Heart right ventricle (tissue), 16 donors: ENCODE data around the gene RAB27B. TPM values are rescaled to one million over a fixed set of nuclear protein-coding genes. Genes with fewer than 3 reads are reported as not detected.

Experiments
- ATAC-seq, 8 donors: fragments of 200-7000 bp; cut with Tn5 transposase; one replicate each; pipeline ENCODE4 v1.9.1; 2020; ENCODE audit warnings: mild to moderate bottlenecking in 8 of 8, moderate library complexity in 8 of 8, moderate number of reproducible peaks in 1 of 8
- DNase-seq, 2 donors: peaks; one replicate each; pipeline ENCODE4 v3.0.0-alpha.2; 2020
- H3K27ac ChIP-seq, 10 donors: fragments of 200-600 bp; sonication (generic) in 2 of 10; one replicate each; pipeline versions ENCODE4 v1.5.0 to v1.8.0; 2020 to 2022; ENCODE audit warnings: mild to moderate bottlenecking in 3 of 10
- H3K27me3 ChIP-seq, 7 donors: fragments of 200-600 bp; one replicate each; pipeline ENCODE4 v1.8.0; 2021 to 2022; ENCODE audit warnings: mild to moderate bottlenecking in 2 of 7
- H3K36me3 ChIP-seq, 9 donors: fragments of 200-600 bp; sonication (generic) in 1 of 9; one replicate each; pipeline versions ENCODE4 v1.5.0 to v1.8.0; 2020 to 2022; ENCODE audit warnings: mild to moderate bottlenecking in 2 of 9
- H3K4me1 ChIP-seq, 9 donors: fragments of 200-600 bp; sonication (generic) in 1 of 9; one replicate each; pipeline versions ENCODE4 v1.5.0 to v1.8.0; 2020 to 2022; ENCODE audit warnings: mild to moderate bottlenecking in 4 of 9
- H3K4me3 ChIP-seq, 10 donors: fragments of 200-600 bp; sonication (generic) in 2 of 10; one replicate each; pipeline versions ENCODE4 v1.5.0 to v1.8.0; 2020 to 2022; ENCODE audit warnings: mild to moderate bottlenecking in 7 of 10, moderate library complexity in 2 of 10
- H3K9me3 ChIP-seq, 11 donors: fragments of 200-600 bp in 10 of 11; sonication (generic) in 2 of 11; one replicate each; pipeline versions ENCODE4 v1.5.0 to v1.8.0; 2013 to 2022; ENCODE audit warnings: mild to moderate bottlenecking in 2 of 11, control low read depth in 1 of 11, moderate library complexity in 1 of 11
- WGBS, 2 donors: extraction: QIAGEN DNeasy Blood & Tissue Kit; methylation state at CpG; one replicate each; pipeline ENCODE4 v1.1.7; 2013; ENCODE audit warnings: inconsistent platforms in 1 of 2; 5-methylcytosine and 5-hydroxymethylcytosine counted together
- intact Hi-C, 10 donors: fragments of 100-400 bp; cut with DNase I; formaldehyde crosslinking; loops; one replicate each; pipeline versions ENCODE4 v1.11.1 to v1.14.2; 2022
- polyA plus RNA-seq, 2 donors: library from polyadenylated mRNA; stranded (reverse); fragments of 200-250 nt; gene quantifications; one replicate each; pipeline ENCODE4 v1.2.3, GENCODE V29; 2013
- total RNA-seq, 10 donors: library from RNA; stranded (reverse); fragmentation: NEBNext Ultra II Directional in 3 of 10; extraction: Animal tissue kit (Norgen Biotek cat#: 25700) in 3 of 10; gene quantifications; one replicate each; pipeline versions ENCODE4 v1.2.1 to v1.2.4, GENCODE V29; 2021 to 2023
- TF ChIP-seq, protein P1 (sequence below), 9 donors: fragments of 200-600 bp; sonication (generic) in 2 of 9; IDR thresholded peaks; one replicate each; pipeline versions ENCODE4 v1.5.0 to v1.8.0; 2021 to 2022; ENCODE audit warnings: antibody characterized with exemption in 9 of 9, mild to moderate bottlenecking in 5 of 9, moderate library complexity in 1 of 9
- donor health status: Arrhythmogenic right ventricular cardiomyopathy.
- donor health status: ischemic (EF 13 %, LVEDD 7.1; RV severe dilation, severe dysfunction).
- donor health status: healthy with polysubstance abuse.
- donor health status: DM: no; HTN: yes; CAD: no.
- donor health status: DM: no; HTN: no; CAD: no.
- donor health status: ischemic (EF 25% LVEDD 6.9; RV normal size, moderate dysfunction).
- donor health status: ischemic (EF 25% LVEDD 5.7; RV mildly dilated, moderate dysfunction).
- donor health status: healthy.
- donor health status: DM: yes; HTN: yes; CAD: no.
- donor health status: Ischemic cardiomyopathy.
- donor health status: ischemic (EF 35%, LVEDD 5.7; RV mildly dilated, moderate dysfunction).
- donor health status: nonischemic (EF 11% LVEDD 7.7; RV severe dilation, severe dysfunction).
- donor health status: DM: yes; HTN: yes; CAD: no.
- donor health status: PGD.
- donor health status: ischemic (EF 29% LVEDD 5.4; RV normal size, mild dysfunction).
- donor health status: nonischemic (EF 23%, LVEDD 6.1; RV moderate dilation, normal function).

The RAB27B gene
- total and polyA plus RNA-seq, 12 donors: 0.02 to 0.86 (median 0.07) TPM; not detected in 2

DNA sequence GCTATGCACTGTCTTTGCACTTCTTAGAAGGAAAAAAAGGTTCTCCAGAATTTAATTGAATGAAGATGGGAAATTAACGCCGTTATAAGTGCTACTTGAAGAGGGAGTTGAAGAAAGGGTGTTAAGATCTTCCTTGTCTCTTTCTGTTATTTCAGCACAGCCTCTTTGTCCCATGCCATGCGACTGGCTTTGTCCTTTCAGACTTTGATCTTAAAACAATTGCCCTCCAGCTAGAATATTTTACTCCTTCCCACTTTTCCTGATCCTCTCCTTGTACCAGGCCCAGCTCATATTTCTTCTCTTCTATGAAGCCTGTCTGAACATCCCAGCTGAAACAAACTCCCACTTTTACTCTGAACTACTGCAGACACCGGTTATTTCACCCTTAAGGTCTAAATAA lies 51.4 kb downstream of the RAB27B start:
- H3K4me3 ChIP-seq: no peak overlapping the region
- intact Hi-C loops: no loop called here
- H3K4me1 ChIP-seq: no peaks in the 10 kb centered on the region
- H3K27me3 ChIP-seq: peaks cover 0 to 10% (median 0%) of the 10 kb centered on the region in 7 donors
- DNase-seq: no peak
- 75 to 78% methylated on average over 4 of the region's 4 CpGs for WGBS, 2 donors
- TF ChIP-seq, protein P1, sequence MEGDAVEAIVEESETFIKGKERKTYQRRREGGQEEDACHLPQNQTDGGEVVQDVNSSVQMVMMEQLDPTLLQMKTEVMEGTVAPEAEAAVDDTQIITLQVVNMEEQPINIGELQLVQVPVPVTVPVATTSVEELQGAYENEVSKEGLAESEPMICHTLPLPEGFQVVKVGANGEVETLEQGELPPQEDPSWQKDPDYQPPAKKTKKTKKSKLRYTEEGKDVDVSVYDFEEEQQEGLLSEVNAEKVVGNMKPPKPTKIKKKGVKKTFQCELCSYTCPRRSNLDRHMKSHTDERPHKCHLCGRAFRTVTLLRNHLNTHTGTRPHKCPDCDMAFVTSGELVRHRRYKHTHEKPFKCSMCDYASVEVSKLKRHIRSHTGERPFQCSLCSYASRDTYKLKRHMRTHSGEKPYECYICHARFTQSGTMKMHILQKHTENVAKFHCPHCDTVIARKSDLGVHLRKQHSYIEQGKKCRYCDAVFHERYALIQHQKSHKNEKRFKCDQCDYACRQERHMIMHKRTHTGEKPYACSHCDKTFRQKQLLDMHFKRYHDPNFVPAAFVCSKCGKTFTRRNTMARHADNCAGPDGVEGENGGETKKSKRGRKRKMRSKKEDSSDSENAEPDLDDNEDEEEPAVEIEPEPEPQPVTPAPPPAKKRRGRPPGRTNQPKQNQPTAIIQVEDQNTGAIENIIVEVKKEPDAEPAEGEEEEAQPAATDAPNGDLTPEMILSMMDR (IDR thresholded peaks at IDR 0.05): no peak
- no peaks in the 10 kb centered on the region for H3K36me3 ChIP-seq
- H3K27ac ChIP-seq: no peak overlapping the region
- no peak for ATAC-seq
- peaks cover 0 to 4% (median 0%) of the 10 kb centered on the region in 11 donors for H3K9me3 ChIP-seq

DNA sequence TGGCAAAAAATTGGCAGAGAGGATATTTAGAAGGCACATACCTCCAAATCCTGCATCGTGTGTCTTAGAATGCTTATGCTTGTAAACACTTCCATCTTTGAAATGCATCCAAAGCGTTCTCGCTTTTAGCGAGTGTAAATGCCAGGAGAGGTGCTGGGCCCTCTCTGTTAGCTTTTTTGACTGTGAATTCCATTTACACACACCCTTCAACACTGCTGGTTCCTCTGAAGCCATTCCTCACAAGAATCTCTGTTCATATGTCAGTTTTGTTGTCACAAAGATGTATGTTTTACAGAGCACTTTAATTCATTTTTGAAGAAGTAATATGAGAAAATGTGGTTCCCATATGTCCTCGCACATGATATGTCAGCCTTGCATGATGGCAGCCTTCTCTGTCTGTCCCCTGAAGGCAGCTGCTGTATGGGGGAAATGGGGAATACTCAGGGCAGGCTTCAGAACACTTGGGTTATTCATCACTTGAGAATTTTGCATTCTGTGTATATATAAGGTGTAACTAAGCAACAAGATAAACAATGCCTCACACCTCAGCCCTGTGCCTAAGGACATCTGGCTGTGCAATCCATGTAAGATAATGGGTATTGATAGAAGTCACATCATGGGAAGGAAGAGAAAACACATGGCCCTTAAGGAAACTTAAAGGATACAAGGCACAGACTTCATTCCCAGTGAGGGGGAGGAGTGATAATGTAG lies 52.3 kb downstream of the RAB27B start:
- TF ChIP-seq, protein P1 (IDR thresholded peaks at IDR 0.05): no peak
- ATAC-seq (no peak), DNase-seq (no peak)
- no peak overlapping the region for H3K4me3 ChIP-seq
- H3K36me3 ChIP-seq: no peaks in the 10 kb centered on the region
- WGBS, 2 donors: 59 to 66% methylated on average over 5 of the region's 5 CpGs
- intact Hi-C loops: no loop called here
- H3K27me3 ChIP-seq: peaks cover 0 to 10% (median 0%) of the 10 kb centered on the region in 7 donors
- H3K27ac ChIP-seq: no peak overlapping the region
- peaks cover 0 to 4% (median 0%) of the 10 kb centered on the region in 11 donors for H3K9me3 ChIP-seq
- no peaks in the 10 kb centered on the region for H3K4me1 ChIP-seq

DNA sequence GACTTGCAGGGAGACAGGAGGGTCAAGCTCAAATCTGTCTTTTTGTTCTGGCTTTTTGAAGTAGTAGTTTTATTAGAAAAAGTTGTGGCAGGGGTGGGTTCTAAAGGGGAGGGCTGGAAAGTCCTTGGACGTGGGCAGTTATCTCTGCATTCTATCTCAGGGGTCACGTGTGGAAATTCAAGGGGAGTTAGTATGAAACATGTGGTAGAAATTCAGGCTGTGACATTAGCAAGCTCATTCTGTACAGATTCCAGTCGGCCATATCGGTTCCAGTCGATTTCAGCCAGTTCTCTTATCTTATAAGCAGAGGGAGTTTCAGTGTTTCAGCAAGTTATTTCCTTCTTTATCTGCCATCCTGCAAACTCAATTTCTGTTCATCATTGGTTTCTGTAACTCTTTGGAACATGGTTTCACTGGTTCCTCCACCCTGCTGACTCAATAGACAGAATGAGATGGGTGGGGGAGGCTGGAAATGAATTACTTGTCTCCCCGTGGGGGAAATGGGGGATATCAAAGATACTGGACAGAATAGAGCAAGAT lies 53.0 kb downstream of the RAB27B start:
- ATAC-seq: no peak
- intact Hi-C loops: no loop called here
- peaks cover 0 to 10% (median 0%) of the 10 kb centered on the region in 7 donors for H3K27me3 ChIP-seq
- peaks cover 0 to 4% (median 0%) of the 10 kb centered on the region in 11 donors for H3K9me3 ChIP-seq
- H3K4me3 ChIP-seq: no peak overlapping the region
- WGBS, 2 donors: 48 to 51% methylated on average over 6 of the region's 6 CpGs
- TF ChIP-seq, protein P1 (IDR thresholded peaks at IDR 0.05): no peak
- no peak overlapping the region for H3K27ac ChIP-seq
- no peaks in the 10 kb centered on the region for H3K4me1 ChIP-seq
- no peak for DNase-seq
- no peaks in the 10 kb centered on the region for H3K36me3 ChIP-seq

DNA sequence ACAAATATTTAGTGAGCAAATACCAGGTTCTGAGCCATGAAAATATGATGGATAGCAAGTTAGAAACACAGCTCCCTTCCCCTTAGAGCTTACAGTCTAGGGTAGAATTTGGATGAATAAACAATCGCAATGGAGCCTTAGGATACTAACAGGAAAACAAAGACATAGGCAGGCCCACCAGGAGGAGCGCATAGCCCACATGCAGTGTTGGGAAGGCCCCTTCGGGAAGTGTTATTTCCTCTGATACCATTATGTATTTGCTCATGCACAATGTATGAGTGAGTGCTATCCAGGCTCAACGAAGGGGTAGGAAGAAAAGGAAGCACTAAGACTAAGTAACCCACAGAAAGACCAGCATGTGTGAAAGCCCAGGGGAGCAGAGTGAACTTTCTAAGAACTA lies 54.0 kb downstream of the RAB27B start:
- intact Hi-C loops: no loop called here
- Histone ChIP-seq H3K4me1 (no peaks in the 10 kb centered on the region), H3K27ac (no peak overlapping the region), H3K36me3 (no peaks in the 10 kb centered on the region), H3K9me3 (peaks cover 0 to 4% (median 0%) of the 10 kb centered on the region in 11 donors), H3K27me3 (peaks cover 0 to 10% (median 0%) of the 10 kb centered on the region in 7 donors), H3K4me3 (no peak overlapping the region)
- DNase-seq: no peak
- ATAC-seq: no peak
- TF ChIP-seq, protein P1 (IDR thresholded peaks at IDR 0.05): no peak
- WGBS, 2 donors: 53 to 57% methylated on average over 4 of the region's 4 CpGs
